OCI-LY7 (cell line): Measurements from ENCODE around the gene KCNG4. TPM values are rescaled to one million over a fixed set of nuclear protein-coding genes. Genes with fewer than 3 reads are reported as not detected.
"Not testable (repeated sequence)": the region's sequence is repeated elsewhere in the genome, so short reads cannot be mapped to it uniquely, and the experiment has no call there.

ENCODE experiments used
- BruUV-seq: library from RNA; stranded (reverse); fragments of 400-500 nt; replicated peaks from 2 replicates; lab custom pipeline; 2021; lab: Mats Ljungman, UMichigan
- CTCF ChIA-PET: fragments of 300-600 bp; sonication (Branson Sonifier 250); formaldehyde crosslinking; loops from one replicate; lab custom pipeline; 2022; ENCODE audit warnings: antibody characterized with exemption; ENCODE audit not compliant: unreplicated experiment; lab: Charles Lee
- POLR2A ChIA-PET: fragments of 300-600 bp; sonication (Branson Sonifier 250); formaldehyde crosslinking; loops from one replicate; lab custom pipeline; 2022; ENCODE audit warnings: antibody characterized with exemption; lab: Charles Lee
- DNase-seq: peaks from one replicate; pipeline ENCODE4 v3.0.0-alpha.2; 2015; ENCODE audit warnings: low spot score
- H2AFZ ChIP-seq: fragments of 200-600 bp; sonication (generic), shearing (Covaris generic); 2 replicates; pipeline ENCODE4 v1.6.1; 2014; ENCODE audit warnings: mild to moderate bottlenecking, antibody characterized with exemption, low read length, moderate library complexity
- H3K27ac ChIP-seq: fragments of 200-600 bp; sonication (generic); 2 replicates; pipeline ENCODE4 v1.5.1; 2014; ENCODE audit warnings: mixed run types, low read depth, mild to moderate bottlenecking, moderate library complexity, low read length, inconsistent platforms; ENCODE audit not compliant: poor library complexity, severe bottlenecking
- H3K36me3 ChIP-seq: fragments of 200-600 bp; sonication (generic); 2 replicates; pipeline ENCODE4 v1.6.1; 2014; ENCODE audit warnings: mild to moderate bottlenecking, antibody characterized with exemption, low read length, moderate library complexity, mixed read lengths; ENCODE audit not compliant: insufficient read depth
- H3K4me1 ChIP-seq: fragments of 200-600 bp; sonication (generic); 2 replicates; pipeline ENCODE4 v1.5.1; 2014; ENCODE audit warnings: mild to moderate bottlenecking, low read length; ENCODE audit not compliant: insufficient read depth, poor library complexity, severe bottlenecking
- H3K4me2 ChIP-seq: fragments of 200-600 bp; sonication (generic); 2 replicates; pipeline ENCODE4 v1.6.1; 2014; ENCODE audit warnings: mild to moderate bottlenecking, low read length
- H3K4me3 ChIP-seq: fragments of 200-600 bp; sonication (generic); 2 replicates; pipeline ENCODE4 v1.5.1; 2014; ENCODE audit warnings: mild to moderate bottlenecking, low read depth, low read length; ENCODE audit not compliant: poor library complexity, severe bottlenecking
- H3K79me2 ChIP-seq: fragments of 200-600 bp; sonication (generic); 2 replicates; pipeline ENCODE4 v1.6.1; 2016; ENCODE audit warnings: low read depth, mild to moderate bottlenecking, low read length, moderate library complexity, mixed read lengths; ENCODE audit not compliant: insufficient read depth
- H3K9me2 ChIP-seq: fragments of 200-600 bp; sonication (generic); 2 replicates; pipeline ENCODE4 v1.6.1; 2016; ENCODE audit warnings: mild to moderate bottlenecking, low read length, mixed read lengths; ENCODE audit not compliant: insufficient read depth
- H3K9me3 ChIP-seq: fragments of 200-600 bp; sonication (generic); 2 replicates; pipeline ENCODE4 v1.6.1; 2014; ENCODE audit warnings: mild to moderate bottlenecking, mixed run types, low read length, mixed read lengths
- H4K20me1 ChIP-seq: fragments of 200-600 bp; sonication (generic); 2 replicates; pipeline ENCODE4 v1.6.1; 2014; ENCODE audit warnings: mild to moderate bottlenecking, antibody characterized with exemption, low read length, moderate library complexity, mixed read lengths; ENCODE audit not compliant: insufficient read depth
- EZH2phosphoT487 ChIP-seq: fragments of 200-600 bp; sonication (generic); IDR thresholded peaks from 2 replicates; pipeline ENCODE4 v1.6.1; 2018; ENCODE audit warnings: low read depth, borderline replicate concordance, mild to moderate bottlenecking, mixed run types, antibody characterized with exemption, low read length, moderate library complexity, mixed read lengths
- intact Hi-C: fragments of 100-400 bp; cut with micrococcal nuclease; formaldehyde crosslinking; loops from one replicate; pipeline ENCODE4 v1.10.0; 2022; ENCODE audit not compliant: unreplicated experiment
- total RNA-seq, 2 experiments: library from RNA; depleted of rRNA in 1 of 2; stranded (reverse); fragments of >200 nt in 1 of 2; shearing (Covaris generic) in 1 of 2; gene quantifications; 2 replicates each; pipeline ENCODE4 v1.2.3, GENCODE V29; 2014 to 2022
- TF ChIP-seq, protein P1 (sequence below): fragments of 200-600 bp; sonication (generic); conservative IDR thresholded peaks from 2 replicates; pipeline ENCODE4 v1.5.1; 2014; ENCODE audit warnings: mild to moderate bottlenecking, antibody characterized with exemption, low read length, moderate library complexity, mixed read lengths

KCNG4 gene
- total RNA-seq, 2 experiments from 2014 or later = not detected

DNA sequence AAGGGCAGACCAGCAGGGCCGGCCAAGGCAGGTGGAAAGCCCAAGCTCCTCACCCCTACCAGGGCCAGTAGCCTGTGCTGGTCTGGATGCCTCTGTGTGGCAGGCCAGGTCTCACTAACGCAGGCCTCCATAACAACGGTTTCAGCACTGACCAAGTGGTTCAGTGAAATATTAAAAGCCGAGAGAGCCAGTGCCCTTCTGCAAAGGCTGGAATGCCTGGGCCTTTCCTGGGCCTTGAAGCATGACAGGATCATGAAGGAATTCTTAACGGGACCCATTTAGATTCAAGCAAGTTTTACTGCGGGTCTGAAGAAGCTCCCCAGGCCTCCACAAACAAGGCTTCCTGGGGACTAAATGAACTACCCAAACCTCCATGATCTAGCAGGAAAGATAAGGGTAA lies 32.6 kb downstream of the KCNG4 start:
- H3K4me1 ChIP-seq = no peaks in the 10 kb centered on the region
- intact Hi-C loops = no loop called here
- H3K9me3 ChIP-seq = no peaks in the 10 kb centered on the region
- H2AFZ ChIP-seq = no peak overlapping the region
- no peaks in the 10 kb centered on the region for H3K36me3 ChIP-seq
- no peak for TF ChIP-seq EZH2phosphoT487
- TF ChIP-seq, protein P1, sequence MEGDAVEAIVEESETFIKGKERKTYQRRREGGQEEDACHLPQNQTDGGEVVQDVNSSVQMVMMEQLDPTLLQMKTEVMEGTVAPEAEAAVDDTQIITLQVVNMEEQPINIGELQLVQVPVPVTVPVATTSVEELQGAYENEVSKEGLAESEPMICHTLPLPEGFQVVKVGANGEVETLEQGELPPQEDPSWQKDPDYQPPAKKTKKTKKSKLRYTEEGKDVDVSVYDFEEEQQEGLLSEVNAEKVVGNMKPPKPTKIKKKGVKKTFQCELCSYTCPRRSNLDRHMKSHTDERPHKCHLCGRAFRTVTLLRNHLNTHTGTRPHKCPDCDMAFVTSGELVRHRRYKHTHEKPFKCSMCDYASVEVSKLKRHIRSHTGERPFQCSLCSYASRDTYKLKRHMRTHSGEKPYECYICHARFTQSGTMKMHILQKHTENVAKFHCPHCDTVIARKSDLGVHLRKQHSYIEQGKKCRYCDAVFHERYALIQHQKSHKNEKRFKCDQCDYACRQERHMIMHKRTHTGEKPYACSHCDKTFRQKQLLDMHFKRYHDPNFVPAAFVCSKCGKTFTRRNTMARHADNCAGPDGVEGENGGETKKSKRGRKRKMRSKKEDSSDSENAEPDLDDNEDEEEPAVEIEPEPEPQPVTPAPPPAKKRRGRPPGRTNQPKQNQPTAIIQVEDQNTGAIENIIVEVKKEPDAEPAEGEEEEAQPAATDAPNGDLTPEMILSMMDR = no peak
- H3K4me2 ChIP-seq = no peak overlapping the region
- H3K79me2 ChIP-seq = no peaks in the 10 kb centered on the region
- BruUV-seq = no TSS peak
- POLR2A ChIA-PET = no interaction called here
- CTCF ChIA-PET = no interaction called here
- H3K9me2 ChIP-seq = no peaks in the 10 kb centered on the region
- DNase-seq = no peak
- H4K20me1 ChIP-seq = no peaks in the 10 kb centered on the region
- no peak overlapping the region for H3K4me3 ChIP-seq
- no peak overlapping the region for H3K27ac ChIP-seq

- CTCF ChIA-PET = no interaction called here
- H3K79me2 ChIP-seq = no peaks in the 10 kb centered on the region
- no peak overlapping the region for H3K27ac ChIP-seq
- intact Hi-C loops = no loop called here
- POLR2A ChIA-PET = no interaction called here
- H3K36me3 ChIP-seq = no peaks in the 10 kb centered on the region
- no peak for TF ChIP-seq EZH2phosphoT487
- TF ChIP-seq, protein P1 = no peak
- no peaks in the 10 kb centered on the region for H3K4me1 ChIP-seq
- H3K9me2 ChIP-seq = no peaks in the 10 kb centered on the region
- no peak overlapping the region for H2AFZ ChIP-seq
- H3K9me3 ChIP-seq = no peaks in the 10 kb centered on the region
- H4K20me1 ChIP-seq = no peaks in the 10 kb centered on the region
- no peak overlapping the region for H3K4me3 ChIP-seq
- H3K4me2 ChIP-seq = no peak overlapping the region
- BruUV-seq = no TSS peak
- no peak for DNase-seq
These were observed 33.7 kb downstream of the KCNG4 start for GRCh38 chr16:84205976-84206691.

DNA sequence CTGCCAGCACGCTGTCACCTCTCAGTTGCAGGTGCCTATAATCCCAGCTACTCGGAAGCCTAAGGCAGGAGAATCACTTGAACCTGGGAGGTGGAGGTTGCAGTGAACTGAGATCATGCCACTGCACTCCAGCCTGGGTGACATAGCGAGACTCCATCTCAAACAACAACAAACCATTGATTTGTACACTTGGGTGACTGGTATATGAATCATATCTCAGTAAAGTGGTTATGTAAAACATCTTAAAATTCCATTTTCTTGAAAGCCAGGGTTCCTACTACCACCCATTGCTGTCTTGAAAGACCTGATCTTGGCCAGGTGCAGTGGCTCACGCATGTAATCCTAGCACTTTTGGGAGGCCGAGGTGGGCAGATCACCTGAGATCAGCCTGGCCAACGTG lies 34.7 kb downstream of the KCNG4 start:
- H3K4me2 ChIP-seq, H2AFZ ChIP-seq, BruUV-seq, H3K27ac ChIP-seq, POLR2A ChIA-PET, CTCF ChIA-PET, H4K20me1 ChIP-seq, H3K9me2 ChIP-seq, H3K4me1 ChIP-seq, intact Hi-C loops, DNase-seq, H3K4me3 ChIP-seq, H3K9me3 ChIP-seq, H3K36me3 ChIP-seq, H3K79me2 ChIP-seq: not testable (repeated sequence)

DNA sequence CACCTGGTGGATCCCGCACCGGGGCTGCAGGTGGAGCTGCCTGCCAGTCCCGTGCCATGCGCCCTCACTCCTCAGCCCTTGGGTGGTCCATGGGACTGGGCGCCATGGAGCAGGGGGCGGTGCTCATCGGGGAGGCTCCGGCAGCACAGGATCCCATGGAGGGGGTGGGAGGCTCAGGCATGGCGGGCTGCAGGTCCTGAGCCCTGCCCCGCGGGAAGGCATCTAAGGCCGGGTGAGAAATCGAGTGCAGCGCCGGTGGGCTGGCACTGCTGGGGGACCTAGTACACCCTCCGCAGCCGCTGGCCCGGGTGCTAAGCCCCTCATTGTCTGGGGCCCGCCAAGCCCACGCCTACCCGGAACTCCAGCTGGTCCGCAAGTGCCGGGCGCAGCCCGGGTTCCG lies 35.3 kb downstream of the KCNG4 start:
- intact Hi-C loops, H4K20me1 ChIP-seq, H3K4me3 ChIP-seq, BruUV-seq, H3K27ac ChIP-seq, CTCF ChIA-PET, H3K4me2 ChIP-seq, H3K9me3 ChIP-seq, H2AFZ ChIP-seq, H3K79me2 ChIP-seq, H3K36me3 ChIP-seq, DNase-seq, H3K4me1 ChIP-seq, H3K9me2 ChIP-seq: not testable (repeated sequence)
- POLR2A ChIA-PET = interaction anchor here (0.6 kb wide), 1 partner anchor 17 kb away, joined by 3 read pairs; the partner anchor contains the start of gene TAF1C
